HepG2 (cell line): Measurements from ENCODE around the gene RRP9. TPM values are rescaled to one million over a fixed set of nuclear protein-coding genes. Genes with fewer than 3 reads are reported as not detected.

ENCODE experiments used
- CENPX ChIP-seq: sonication (generic); formaldehyde crosslinking; IDR thresholded peaks from 2 replicates; pipeline ENCODE4 v1.9.0; 2021; ENCODE audit warnings: mild to moderate bottlenecking, missing genetic modification reagents, moderate library complexity
- DDIT3 ChIP-seq: sonication (generic); formaldehyde crosslinking; IDR thresholded peaks from 2 replicates; pipeline ENCODE4 v1.4.0; 2020; ENCODE audit warnings: mild to moderate bottlenecking, missing genetic modification reagents
- DNMT1 ChIP-seq: sonication (generic); formaldehyde crosslinking; IDR thresholded peaks from 2 replicates; pipeline ENCODE4 v1.5.1; 2020; ENCODE audit warnings: mild to moderate bottlenecking, missing genetic modification reagents
- ELF1 ChIP-seq: sonication (generic); formaldehyde crosslinking; IDR thresholded peaks from 2 replicates; pipeline ENCODE4 v1.4.0; 2020; ENCODE audit warnings: missing genetic modification reagents
- FOXC1 ChIP-seq: sonication (generic); formaldehyde crosslinking; IDR thresholded peaks from 2 replicates; pipeline ENCODE4 v1.8.0; 2022; ENCODE audit warnings: mild to moderate bottlenecking, missing genetic modification reagents, borderline replicate concordance
- MTA3 ChIP-seq: sonication (generic); formaldehyde crosslinking; IDR thresholded peaks from 2 replicates; pipeline ENCODE4 v1.4.0; 2020; ENCODE audit warnings: missing genetic modification reagents
- MXD1 ChIP-seq: sonication (generic); formaldehyde crosslinking; IDR thresholded peaks from 2 replicates; pipeline ENCODE4 v1.4.0; 2020; ENCODE audit warnings: mild to moderate bottlenecking, missing genetic modification reagents
- MYC ChIP-seq: sonication (generic); formaldehyde crosslinking; IDR thresholded peaks from 2 replicates; pipeline ENCODE4 v1.9.0; 2021; ENCODE audit warnings: missing genetic modification reagents, borderline replicate concordance
- SUZ12 ChIP-seq: fragments of 150-350 bp; IDR thresholded peaks from 2 replicates; pipeline ENCODE4 v1.6.1; 2014; ENCODE audit warnings: low read depth, low read length
- TFAP4 ChIP-seq: sonication (generic); IDR thresholded peaks from 2 replicates; pipeline ENCODE4 v1.6.1; 2016; ENCODE audit warnings: low read depth, borderline replicate concordance
- TFE3 ChIP-seq: IDR thresholded peaks from 2 replicates; pipeline ENCODE4 v1.6.1; 2016
- THAP9 ChIP-seq: sonication (generic); formaldehyde crosslinking; IDR thresholded peaks from 2 replicates; pipeline ENCODE4; 2020; ENCODE audit warnings: missing genetic modification reagents, mild to moderate bottlenecking, borderline replicate concordance
- WIZ ChIP-seq: sonication (generic); formaldehyde crosslinking; IDR thresholded peaks from 2 replicates; pipeline ENCODE4 v1.5.1; 2020; ENCODE audit warnings: mild to moderate bottlenecking, missing genetic modification reagents
- ZBTB7A ChIP-seq: sonication (generic); formaldehyde crosslinking; IDR thresholded peaks from 2 replicates; pipeline ENCODE4 v1.8.0; 2022; ENCODE audit warnings: mild to moderate bottlenecking, missing genetic modification reagents
- ZNF609 ChIP-seq: sonication (generic); formaldehyde crosslinking; IDR thresholded peaks from 2 replicates; pipeline ENCODE4 v1.4.0; 2020; ENCODE audit warnings: mild to moderate bottlenecking, missing genetic modification reagents, borderline replicate concordance
- ZNF703 ChIP-seq: sonication (generic); formaldehyde crosslinking; IDR thresholded peaks from 2 replicates; pipeline ENCODE4 v1.5.1; 2020; ENCODE audit warnings: missing genetic modification reagents, mild to moderate bottlenecking, moderate library complexity, borderline replicate concordance
- ZNF788 ChIP-seq: sonication (generic); formaldehyde crosslinking; IDR thresholded peaks from 2 replicates; pipeline ENCODE4 v1.5.0; 2020; ENCODE audit warnings: mild to moderate bottlenecking, missing genetic modification reagents, borderline replicate concordance
- polyA plus RNA-seq, 8 experiments: library from polyadenylated mRNA; depleted of rRNA in 3 of 8; stranded (reverse) in 7 of 8; unstranded in 1 of 8; fragments of >200 nt; fragmentation: Illumina TruSeq in 4 of 8; extraction: Trizol in 4 of 8; gene quantifications; 2 replicates each; pipeline versions ENCODE4 v1.2.1 to v1.2.3, GENCODE V29; 2011 to 2016; ENCODE audit warnings: low read depth in 4 of 8, missing spikeins in 1 of 8, mixed read lengths in 1 of 8; ENCODE audit not compliant: insufficient read depth in 1 of 8
- total RNA-seq, 5 experiments: library from RNA; depleted of rRNA; stranded (reverse); fragments of >200 nt; fragmentation: Illumina TruSeq; extraction: Trizol; gene quantifications; 2 replicates each; pipeline ENCODE4 v1.2.3, GENCODE V29; 2016; ENCODE audit warnings: low read depth in 1 of 5

The RRP9 gene
- total and polyA plus RNA-seq, 2 of the 13 experiments (the other 11 are each of a cell fraction or from before 2014, with no cell fraction given), result 14.8 to 44.0 TPM

GRCh38 chr3:51982838-51983577 is 41.3 kb upstream of the RRP9 start, which contains the start of gene ACY1 (continued):
- peak; percentile 16; the same call in 1 of the 2 replicates for TF ChIP-seq ZNF703 (CRISPR knock-in tag)
- TF ChIP-seq MYC, result peak; percentile 99
- TF ChIP-seq TFAP4, result peak; percentile 71; the same call in 1 of the 2 replicates
- TF ChIP-seq THAP9 (CRISPR knock-in tag), result peak; percentile 70
- peak; percentile 97; the same call in 1 of the 2 replicates for TF ChIP-seq ZNF788
- TF ChIP-seq FOXC1 (CRISPR knock-in tag), result peak; percentile 90; the same call in 1 of the 2 replicates
- TF ChIP-seq DNMT1 (CRISPR knock-in tag), result peak; percentile 55; the same call in 1 of the 2 replicates
- TF ChIP-seq WIZ (CRISPR knock-in tag), result no peak
- no peak; the same call in none of the 2 replicates for TF ChIP-seq ZBTB7A (CRISPR knock-in tag)
- TF ChIP-seq DDIT3 (CRISPR knock-in tag), result no peak
- TF ChIP-seq TFE3 (CRISPR knock-in tag), result peak; percentile 92
- peak; percentile 13; the same call in 1 of the 2 replicates for TF ChIP-seq ELF1 (CRISPR knock-in tag)
- no peak for TF ChIP-seq CENPX (CRISPR knock-in tag)
- peak; percentile 87 for TF ChIP-seq ZNF609 (CRISPR knock-in tag)
- TF ChIP-seq SUZ12, result no peak
- no peak for TF ChIP-seq MTA3 (CRISPR knock-in tag)
- TF ChIP-seq MXD1 (CRISPR knock-in tag), result no peak
